ENCODE measurements around the gene MPV17L2. TPM values are rescaled to one million over a fixed set of nuclear protein-coding genes. Genes with fewer than 3 reads are reported as not detected.

Gene MPV17L2
- total and polyA plus RNA-seq, 10 of the 15 experiments (the other 5 are each of a cell fraction or from before 2014, with no cell fraction given) = 5.1 to 57.2 (median 22.9) TPM

DNA sequence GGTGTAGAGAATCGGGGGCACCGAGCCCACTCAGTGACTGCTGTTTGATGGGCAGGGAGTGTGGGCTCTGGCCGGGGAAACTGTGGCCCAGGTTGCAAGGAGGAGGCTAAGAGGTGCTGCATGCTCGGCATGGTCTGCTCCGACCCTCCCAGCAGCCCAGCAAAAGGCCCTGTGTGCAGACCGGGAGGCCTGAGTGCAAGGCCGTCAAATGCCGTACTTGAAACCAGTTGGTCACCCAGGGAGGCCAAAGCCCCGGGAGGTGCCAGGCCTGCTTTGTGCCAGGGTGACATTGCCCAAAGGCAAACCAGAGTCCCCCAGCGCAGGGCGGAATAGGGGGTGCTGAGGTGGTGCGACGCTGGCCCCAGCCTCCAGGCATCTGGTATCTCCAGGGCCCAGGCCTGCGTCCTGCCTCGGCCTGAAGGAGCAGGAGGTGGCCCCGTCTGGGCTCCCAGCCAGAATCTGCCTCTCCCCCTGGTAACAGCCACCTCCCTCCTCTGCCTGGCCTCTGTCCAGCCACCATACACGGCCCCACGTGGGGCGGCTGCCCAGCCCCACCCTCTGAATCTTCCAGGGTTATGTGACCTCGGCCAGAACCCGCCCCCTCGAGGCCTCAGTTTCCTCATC, 36.1 kb upstream of the MPV17L2 start:
- ChIA-PET RAD21 (ENCODE audit: unreplicated experiment) (interaction anchor here (0.6 kb wide), 1 partner anchor 99 kb away, joined by 4 read pairs; no protein-coding TSS in a partner anchor), SMC1A (ENCODE audit: uncharacterized antibody, unreplicated experiment) (interaction anchor here (0.8 kb wide), 1 partner anchor 172 kb away, joined by 4 read pairs; no protein-coding TSS in a partner anchor), CTCF (interaction anchor here (1.1 to 2.0 kb wide), 4 partner anchors 11 to 35 kb away, joined by 3 to 8 read pairs (median 6); no protein-coding TSS in a partner anchor), POLR2A (no interaction called here)
- no peak overlapping the region for H3K4me3 ChIP-seq
- ATAC-seq (no peak), FAIRE-seq (no peak), DNase-seq (ENCODE audit: low read depth, low spot score) (no peak)
- H3K27ac ChIP-seq (ENCODE audit: control insufficient read depth, insufficient read depth) = no peak overlapping the region
- H3K27me3 ChIP-seq (replicated peaks in 1 of 2; ENCODE audit: control insufficient read depth in 2 of 2, insufficient read depth in 2 of 2, low read length in 1 of 2) = no peaks in the 10 kb centered on the region
- H3K9ac ChIP-seq (ENCODE audit: control insufficient read depth, insufficient read depth, low read length) = no peak overlapping the region
- intact Hi-C loops (cut with micrococcal nuclease; ENCODE audit: unreplicated experiment) (no loop called here), in situ Hi-C loops (cut with MboI) (no loop called here)
- no peaks in the 10 kb centered on the region for H4K20me1 ChIP-seq (ENCODE audit: control insufficient read depth, insufficient read depth)
- no peaks in the 10 kb centered on the region for H3K9me3 ChIP-seq (replicated peaks; ENCODE audit: control insufficient read depth, insufficient read depth, low read length)
- no peak overlapping the region for H2AFZ ChIP-seq (ENCODE audit: control insufficient read depth, low read depth, low read length)
- peaks cover 2 to 3% of the 10 kb centered on the region in 2 experiments; a peak in 3 of 4 replicates for H3K36me3 ChIP-seq (ENCODE audit: control insufficient read depth in 2 of 2, insufficient read depth in 2 of 2, low read length in 1 of 2)
- WGBS (ENCODE audit: insufficient coverage, insufficient replicate concordance, low lambda C conversion rate, missing lambda C conversion rate) = 69% methylated on average over 20 of the region's 22 CpGs
- no TSS peak for BruUV-seq (replicated peaks)
- peaks cover 13% of the 10 kb centered on the region for H3K4me1 ChIP-seq (ENCODE audit: control insufficient read depth, insufficient read depth, low read length)
- peaks cover 11% of the 10 kb centered on the region for H3K79me2 ChIP-seq (ENCODE audit: control insufficient read depth, insufficient read depth, low read length)
- no peak overlapping the region for H3K4me2 ChIP-seq (ENCODE audit: control insufficient read depth, insufficient read depth)
- TF ChIP-seq, protein P1, sequence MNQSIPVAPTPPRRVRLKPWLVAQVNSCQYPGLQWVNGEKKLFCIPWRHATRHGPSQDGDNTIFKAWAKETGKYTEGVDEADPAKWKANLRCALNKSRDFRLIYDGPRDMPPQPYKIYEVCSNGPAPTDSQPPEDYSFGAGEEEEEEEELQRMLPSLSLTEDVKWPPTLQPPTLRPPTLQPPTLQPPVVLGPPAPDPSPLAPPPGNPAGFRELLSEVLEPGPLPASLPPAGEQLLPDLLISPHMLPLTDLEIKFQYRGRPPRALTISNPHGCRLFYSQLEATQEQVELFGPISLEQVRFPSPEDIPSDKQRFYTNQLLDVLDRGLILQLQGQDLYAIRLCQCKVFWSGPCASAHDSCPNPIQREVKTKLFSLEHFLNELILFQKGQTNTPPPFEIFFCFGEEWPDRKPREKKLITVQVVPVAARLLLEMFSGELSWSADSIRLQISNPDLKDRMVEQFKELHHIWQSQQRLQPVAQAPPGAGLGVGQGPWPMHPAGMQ (IDR thresholded peaks at IDR 0.05; ENCODE audit: borderline replicate concordance) = no peak
- TF ChIP-seq MYB (IDR thresholded peaks at IDR 0.05; ENCODE audit: borderline replicate concordance, low read depth, low read length) (no peak), NR2F1 (conservative IDR thresholded peaks at IDR 0.05) (no peak), SMAD5 (IDR thresholded peaks at IDR 0.05; ENCODE audit: low read depth) (no peak), MYC (IDR thresholded peaks at IDR 0.05; ENCODE audit: insufficient read depth, insufficient read length, insufficient replicate concordance, low read length, severe bottlenecking) (no peak), CHD1 (IDR thresholded peaks at IDR 0.05; ENCODE audit: low read depth, low read length) (no peak), RFX5 (IDR thresholded peaks at IDR 0.05; ENCODE audit: low read depth, low read length) (no peak), SMC3 (IDR thresholded peaks at IDR 0.05; ENCODE audit: borderline replicate concordance, low read length) (no peak)

Measured in GM12878 (cell line).